Breast epithelium (tissue), 3 donors: ENCODE measurements around the gene MPPE1.

Experiments used
- CTCF ChIP-seq, 3 donors: fragments of 450-650 bp; IDR thresholded peaks; one replicate each; pipeline ENCODE4 v1.5.1; 2016 to 2017; ENCODE audit warnings: antibody characterized with exemption in 3 of 3, mild to moderate bottlenecking in 3 of 3, moderate library complexity in 3 of 3
- POLR2AphosphoS5 ChIP-seq, 3 donors: sonication (generic); formaldehyde crosslinking; IDR thresholded peaks; one replicate each; pipeline ENCODE4 v1.6.1; 2017; ENCODE audit warnings: antibody characterized with exemption in 3 of 3

- TF ChIP-seq CTCF (IDR thresholded peaks at IDR 0.05): no peak
- no peak for TF ChIP-seq POLR2AphosphoS5 (IDR thresholded peaks at IDR 0.05)
Observed at GRCh38 chr18:11884396-11885030, 23.6 kb downstream of the MPPE1 start.
